Measurements from ENCODE around the gene CD48. TPM values are rescaled to one million over a fixed set of nuclear protein-coding genes. Genes with fewer than 3 reads are reported as not detected.

CD48 gene, protein sequence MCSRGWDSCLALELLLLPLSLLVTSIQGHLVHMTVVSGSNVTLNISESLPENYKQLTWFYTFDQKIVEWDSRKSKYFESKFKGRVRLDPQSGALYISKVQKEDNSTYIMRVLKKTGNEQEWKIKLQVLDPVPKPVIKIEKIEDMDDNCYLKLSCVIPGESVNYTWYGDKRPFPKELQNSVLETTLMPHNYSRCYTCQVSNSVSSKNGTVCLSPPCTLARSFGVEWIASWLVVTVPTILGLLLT
- not detected in 5 replicates for total RNA-seq (2022; extraction: Qiagen RNA extraction)

DNA sequence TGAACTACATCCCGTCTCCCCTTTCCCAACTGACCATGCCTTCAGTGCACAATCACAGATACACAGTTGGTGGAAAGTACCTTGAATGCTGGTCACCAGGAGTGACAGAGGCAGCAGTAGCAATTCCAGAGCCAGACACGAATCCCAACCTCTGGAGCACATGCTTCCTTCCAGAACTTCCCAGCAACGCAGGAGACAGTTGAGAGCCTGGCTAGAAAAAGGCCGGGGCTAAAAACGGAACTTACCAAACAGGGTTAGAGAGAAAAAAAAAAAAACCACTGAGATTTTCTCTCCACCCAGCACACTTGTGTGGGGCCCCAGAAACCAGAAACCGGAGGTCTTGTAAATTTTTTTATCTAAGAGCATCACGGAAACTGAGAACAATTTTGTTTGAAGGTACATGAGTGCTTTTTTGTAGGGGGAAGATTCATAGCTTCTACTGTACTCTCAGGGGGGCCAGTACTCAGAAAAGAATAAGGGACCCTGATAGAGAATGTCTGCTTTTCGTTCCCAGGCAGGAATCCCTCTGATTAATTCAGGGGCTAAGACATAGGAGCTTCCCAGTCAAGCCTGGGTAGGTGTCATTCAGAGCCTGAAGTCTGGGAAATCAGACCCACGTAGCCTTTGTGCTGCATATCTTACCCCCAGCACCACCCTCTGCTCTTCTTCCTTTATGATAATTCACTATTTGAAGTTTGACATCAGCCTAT, at the start of gene CD48:
CD48 (minus strand) TSS at position 221 of the 710 bp plus-strand sequence; CDS start at position 162, 59 bp downstream.

GRCh38 chr1:160739098-160739511, 27.5 kb upstream of the CD48 start, which contains the start of gene SLAMF7:
Gene SLAMF7, plus strand, starts transcription at chr1:160739247. Its CDS starts 55 bp downstream, at chr1:160739302.

DNA sequence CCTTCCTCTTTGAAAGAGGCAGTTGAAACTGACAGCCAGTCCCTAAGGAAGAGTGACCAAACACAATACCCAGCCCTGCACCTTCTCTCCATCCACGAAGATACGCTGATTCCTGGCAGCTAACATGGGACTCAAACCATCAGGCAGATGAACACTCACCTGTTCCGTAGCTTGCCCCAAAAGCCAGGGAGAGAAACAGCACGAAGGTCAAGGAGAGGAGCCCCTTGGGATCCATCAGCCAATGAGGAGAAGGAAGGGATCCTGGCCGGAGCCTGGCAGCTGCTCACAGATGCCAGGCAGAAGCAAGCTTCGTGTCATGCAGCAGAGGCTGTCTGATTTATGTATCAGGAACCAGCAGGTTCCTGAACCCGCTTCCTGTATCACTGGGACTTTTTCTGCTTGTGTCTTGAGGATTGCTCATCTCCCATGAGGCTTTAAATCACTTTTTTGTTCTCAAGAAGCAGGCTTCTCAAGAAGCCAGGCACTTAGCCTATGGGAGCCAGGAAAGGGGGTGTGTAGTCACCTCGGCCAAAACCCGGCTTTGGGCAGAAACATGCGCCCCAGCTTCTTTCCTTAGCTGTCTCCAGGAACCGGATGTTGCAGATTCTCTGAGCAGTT, 64.8 kb downstream of the CD48 start, which contains the start of gene SLAMF1:
SLAMF1 (minus strand) TSS at position 334 of the 618 bp plus-strand sequence; CDS start at position 235, 99 bp downstream.

Other genes with a start within 250 kb of the CD48 start
- gene SLAMF6, start 188.6 kb downstream of the CD48 start, total RNA-seq (2022; extraction: Qiagen RNA extraction) = not detected in 5 replicates
- gene CD84, start 132.3 kb downstream of the CD48 start, total RNA-seq (2022; extraction: Qiagen RNA extraction) = not detected in 5 replicates
- gene SLAMF1, start 64.8 kb downstream of the CD48 start, total RNA-seq (2022; extraction: Qiagen RNA extraction) = not detected in 5 replicates
- gene SLAMF7, start 27.4 kb upstream of the CD48 start, total RNA-seq (2022; extraction: Qiagen RNA extraction) = 1.4 to 2.5 TPM (median 1.9 TPM) in 5 replicates
- gene LY9, start 84.4 kb upstream of the CD48 start, total RNA-seq (2022; extraction: Qiagen RNA extraction) = 0.06 to 0.10 TPM (median 0.08 TPM) in 5 replicates
- gene CD244, start 151.1 kb upstream of the CD48 start, total RNA-seq (2022; extraction: Qiagen RNA extraction) = not detected in 5 replicates
- not detected in 5 replicates for gene ITLN1, start 173.4 kb upstream of the CD48 start, total RNA-seq (2022; extraction: Qiagen RNA extraction)
- 0.13 to 0.34 TPM (median 0.24 TPM) in 4 of 5 replicates, not detected in the other for gene ITLN2, start 243.0 kb upstream of the CD48 start, total RNA-seq (2022; extraction: Qiagen RNA extraction)

Data from A549 treated with CORT108297 at 1 μM for 4 hours (cell line).